Activated gamma-delta T cell (primary cell): ENCODE results near the gene DUSP14.
"Not testable (repeated sequence)": the region's sequence is repeated elsewhere in the genome, so short reads cannot be mapped to it uniquely, and the experiment has no call there.

Source experiments
- DNase-seq: peaks from one replicate; lab custom pipeline; 2025; lab: John Stamatoyannopoulos, UW

Gene DUSP14

GRCh38 chr17:37485938-37486570, 3.6 kb upstream of the DUSP14 start:
- DNase-seq: no peak

- DNase-seq: no peak
Observed at GRCh38 chr17:37488009-37488604, 1.6 kb upstream of the DUSP14 start.

GRCh38 chr17:37488607-37489196, 989 bp upstream of the DUSP14 start:
- DNase-seq: no peak

GRCh38 chr17:37490022-37490587, 414 bp downstream of the DUSP14 start:
- DNase-seq: peak; percentile 74

GRCh38 chr17:37490638-37491614, 1.2 kb downstream of the DUSP14 start:
- DNase-seq: no peak

GRCh38 chr17:37492167-37492566, 2.5 kb downstream of the DUSP14 start:
- no peak for DNase-seq

GRCh38 chr17:37493249-37494027, 3.7 kb downstream of the DUSP14 start:
- no peak for DNase-seq

GRCh38 chr17:37494401-37494831, 4.7 kb downstream of the DUSP14 start:
- DNase-seq: no peak

GRCh38 chr17:37494971-37495370, 5.3 kb downstream of the DUSP14 start:
- DNase-seq: no peak

GRCh38 chr17:37500378-37500777, 10.7 kb downstream of the DUSP14 start:
- DNase-seq: no peak

- no peak for DNase-seq
Observed at GRCh38 chr17:37502009-37502936, 12.6 kb downstream of the DUSP14 start.

- no peak for DNase-seq
Observed at GRCh38 chr17:37503148-37503547, 13.5 kb downstream of the DUSP14 start.

GRCh38 chr17:37505333-37505732, 15.6 kb downstream of the DUSP14 start:
- DNase-seq: no peak

- no peak for DNase-seq
Observed at GRCh38 chr17:37506678-37507077, 17.0 kb downstream of the DUSP14 start.

GRCh38 chr17:37507111-37507510, 17.4 kb downstream of the DUSP14 start:
- DNase-seq: no peak

GRCh38 chr17:37510056-37510455, 20.4 kb downstream of the DUSP14 start:
- DNase-seq: no peak

GRCh38 chr17:37511642-37512041, 22.0 kb downstream of the DUSP14 start:
- not testable (repeated sequence) for DNase-seq

GRCh38 chr17:37512442-37513068, 22.9 kb downstream of the DUSP14 start:
- DNase-seq: no peak

GRCh38 chr17:37513711-37514110, 24.0 kb downstream of the DUSP14 start:
- no peak for DNase-seq
